Neural crest cell (in vitro differentiated cells): ENCODE results near the gene CNTNAP2. TPM values are rescaled to one million over a fixed set of nuclear protein-coding genes. Genes with fewer than 3 reads are reported as not detected.

Experiments
- DNase-seq: peaks from one replicate; pipeline ENCODE4 v3.0.0; 2021; ENCODE audit warnings: low read depth, mixed read lengths, low spot score
- H3K27ac Mint-ChIP-seq: one replicate; pipeline ENCODE4 v1.8.0; 2021; ENCODE audit warnings: mild to moderate bottlenecking, mixed read lengths; ENCODE audit not compliant: unreplicated experiment
- H3K27me3 Mint-ChIP-seq: 2 replicates; pipeline ENCODE4 v1.8.0; 2021; ENCODE audit warnings: low read depth, mild to moderate bottlenecking, mixed read lengths
- H3K36me3 Mint-ChIP-seq: 2 replicates; pipeline ENCODE4 v1.8.0; 2021; ENCODE audit warnings: low read depth, mild to moderate bottlenecking, mixed read lengths
- H3K4me1 Mint-ChIP-seq: 2 replicates; pipeline ENCODE4 v1.8.0; 2021; ENCODE audit warnings: mixed read lengths
- H3K4me3 Mint-ChIP-seq: one replicate; pipeline ENCODE4 v1.8.0; 2021; ENCODE audit warnings: mild to moderate bottlenecking, mixed read lengths
- H3K9me3 Mint-ChIP-seq: 2 replicates; pipeline ENCODE4 v1.8.0; 2021; ENCODE audit warnings: mixed read lengths
- total RNA-seq: library from RNA; stranded (reverse); gene quantifications from 2 replicates; pipeline ENCODE4 v1.2.1, GENCODE V29; 2021
- TF ChIP-seq, protein P1 (sequence below): fragments of 200-600 bp; sonication (generic); conservative IDR thresholded peaks from 2 replicates; pipeline ENCODE4 v1.5.0; 2021; ENCODE audit warnings: antibody characterized with exemption, mild to moderate bottlenecking

CNTNAP2 gene
- total RNA-seq, 1 donor from 2014 or later = 12.9 TPM

GRCh38 chr7:148155826-148156225 is 2039.2 kb downstream of the CNTNAP2 start:
- H3K4me1 Mint-ChIP-seq = peaks cover 5% of the 10 kb centered on the region
- no peaks in the 10 kb centered on the region for H3K27me3 Mint-ChIP-seq
- TF ChIP-seq, protein P1, sequence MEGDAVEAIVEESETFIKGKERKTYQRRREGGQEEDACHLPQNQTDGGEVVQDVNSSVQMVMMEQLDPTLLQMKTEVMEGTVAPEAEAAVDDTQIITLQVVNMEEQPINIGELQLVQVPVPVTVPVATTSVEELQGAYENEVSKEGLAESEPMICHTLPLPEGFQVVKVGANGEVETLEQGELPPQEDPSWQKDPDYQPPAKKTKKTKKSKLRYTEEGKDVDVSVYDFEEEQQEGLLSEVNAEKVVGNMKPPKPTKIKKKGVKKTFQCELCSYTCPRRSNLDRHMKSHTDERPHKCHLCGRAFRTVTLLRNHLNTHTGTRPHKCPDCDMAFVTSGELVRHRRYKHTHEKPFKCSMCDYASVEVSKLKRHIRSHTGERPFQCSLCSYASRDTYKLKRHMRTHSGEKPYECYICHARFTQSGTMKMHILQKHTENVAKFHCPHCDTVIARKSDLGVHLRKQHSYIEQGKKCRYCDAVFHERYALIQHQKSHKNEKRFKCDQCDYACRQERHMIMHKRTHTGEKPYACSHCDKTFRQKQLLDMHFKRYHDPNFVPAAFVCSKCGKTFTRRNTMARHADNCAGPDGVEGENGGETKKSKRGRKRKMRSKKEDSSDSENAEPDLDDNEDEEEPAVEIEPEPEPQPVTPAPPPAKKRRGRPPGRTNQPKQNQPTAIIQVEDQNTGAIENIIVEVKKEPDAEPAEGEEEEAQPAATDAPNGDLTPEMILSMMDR = no peak
- H3K4me3 Mint-ChIP-seq = no peak overlapping the region
- H3K9me3 Mint-ChIP-seq = peaks cover 5% of the 10 kb centered on the region
- DNase-seq = no peak
- H3K36me3 Mint-ChIP-seq = no peaks in the 10 kb centered on the region
- no peak overlapping the region for H3K27ac Mint-ChIP-seq

DNA sequence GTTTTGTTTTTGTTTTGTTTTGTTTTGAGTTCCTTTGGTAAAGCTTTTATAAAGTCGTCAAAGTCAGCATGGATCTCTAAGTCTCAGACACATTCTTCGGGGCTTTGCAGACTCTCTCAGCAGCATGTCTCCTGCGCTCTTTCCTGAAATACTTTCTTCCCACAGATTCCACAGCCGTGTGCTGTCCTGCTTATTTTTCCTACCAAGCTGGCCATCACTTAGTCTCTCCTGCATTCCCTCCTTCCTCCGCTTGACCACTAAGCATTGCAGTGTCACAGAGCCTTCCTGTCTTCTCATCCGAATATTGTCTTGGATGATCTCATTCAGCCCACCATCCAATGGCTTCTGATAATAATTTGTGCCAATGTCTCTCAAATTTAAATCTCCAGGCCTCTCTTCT is 2039.6 kb downstream of the CNTNAP2 start:
- no peak overlapping the region for H3K4me3 Mint-ChIP-seq
- no peaks in the 10 kb centered on the region for H3K27me3 Mint-ChIP-seq
- TF ChIP-seq, protein P1 = no peak
- H3K9me3 Mint-ChIP-seq = peaks cover 5% of the 10 kb centered on the region
- DNase-seq = no peak
- no peak overlapping the region for H3K27ac Mint-ChIP-seq
- peaks cover 5% of the 10 kb centered on the region for H3K4me1 Mint-ChIP-seq
- no peaks in the 10 kb centered on the region for H3K36me3 Mint-ChIP-seq

- peaks cover 2% of the 10 kb centered on the region for H3K9me3 Mint-ChIP-seq
- H3K4me1 Mint-ChIP-seq = peaks cover 9% of the 10 kb centered on the region
- H3K4me3 Mint-ChIP-seq = no peak overlapping the region
- TF ChIP-seq, protein P1 = no peak
- no peak for DNase-seq
- no peaks in the 10 kb centered on the region for H3K36me3 Mint-ChIP-seq
- H3K27ac Mint-ChIP-seq = no peak overlapping the region
- H3K27me3 Mint-ChIP-seq = no peaks in the 10 kb centered on the region
These were observed 2042.7 kb downstream of the CNTNAP2 start for GRCh38 chr7:148159331-148159730.

- no peaks in the 10 kb centered on the region for H3K36me3 Mint-ChIP-seq
These were observed 2045.2 kb downstream of the CNTNAP2 start for GRCh38 chr7:148161776-148162175.

GRCh38 chr7:148162808-148163207 is 2046.2 kb downstream of the CNTNAP2 start:
- Mint-ChIP-seq H3K4me3 (no peak overlapping the region), H3K27me3 (no peaks in the 10 kb centered on the region), H3K4me1 (peaks cover 9% of the 10 kb centered on the region), H3K36me3 (no peaks in the 10 kb centered on the region), H3K9me3 (peaks cover 4% of the 10 kb centered on the region), H3K27ac (no peak overlapping the region)
- TF ChIP-seq, protein P1 = no peak
- DNase-seq = no peak

More at GRCh38 chr7:148161776-148162175, 2045.2 kb downstream of the CNTNAP2 start:
- DNase-seq = no peak
- Mint-ChIP-seq H3K27ac (peak overlapping the region; percentile 48), H3K4me1 (peaks cover 9% of the 10 kb centered on the region), H3K27me3 (no peaks in the 10 kb centered on the region), H3K4me3 (no peak overlapping the region), H3K9me3 (peaks cover 2% of the 10 kb centered on the region)
- TF ChIP-seq, protein P1 = no peak

GRCh38 chr7:148163246-148163645 is 2046.6 kb downstream of the CNTNAP2 start:
- Mint-ChIP-seq H3K27ac (no peak overlapping the region), H3K27me3 (no peaks in the 10 kb centered on the region), H3K4me1 (peaks cover 9% of the 10 kb centered on the region), H3K4me3 (no peak overlapping the region), H3K36me3 (no peaks in the 10 kb centered on the region), H3K9me3 (peaks cover 2% of the 10 kb centered on the region)
- DNase-seq = no peak
- TF ChIP-seq, protein P1 = no peak
